Astrocyte of the cerebellum (primary cell): ENCODE data around the gene RNMT.

Experiments used
- DNase-seq: peaks from one replicate; pipeline ENCODE4 v3.0.0-alpha.2; 2011; ENCODE audit warnings: low read depth
- H3K4me3 ChIP-seq: 2 replicates; pipeline ENCODE4 v1.5.1; 2011; ENCODE audit warnings: mild to moderate bottlenecking, low read depth, low read length, moderate library complexity
- in situ Hi-C: cut with HindIII; loops from 2 replicates; pipeline ENCODE4 v1.10.0; 2017; ENCODE audit warnings: low sequenced_read_pairs
- TF ChIP-seq, protein P1 (sequence below): IDR thresholded peaks from 2 replicates; pipeline ENCODE4 v1.5.1; 2012; ENCODE audit warnings: low read length, low read depth, moderate library complexity, mild to moderate bottlenecking; ENCODE audit errors: missing control alignments

The RNMT gene

DNA sequence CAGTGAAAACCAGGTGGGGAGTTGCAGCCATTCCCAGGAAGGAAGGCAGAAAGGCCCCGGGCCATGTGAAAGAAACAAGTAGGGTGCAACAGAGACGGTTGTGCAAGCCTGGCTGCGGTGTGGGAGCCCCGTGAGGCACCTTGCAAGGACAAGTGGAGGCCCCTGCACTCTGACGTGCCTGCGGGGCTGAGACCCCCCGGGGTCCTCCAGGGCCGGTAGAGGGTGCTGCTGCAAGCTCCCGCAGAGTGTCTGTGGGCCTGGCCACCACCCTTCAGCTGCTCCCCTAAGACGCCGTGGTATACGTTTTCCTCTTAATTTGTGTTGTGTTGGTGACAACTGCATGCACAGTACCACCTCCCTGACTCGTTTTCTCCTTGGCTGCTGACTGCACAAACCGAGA lies 70.0 kb downstream of the RNMT start:
- H3K4me3 ChIP-seq: no peak overlapping the region
- TF ChIP-seq, protein P1, sequence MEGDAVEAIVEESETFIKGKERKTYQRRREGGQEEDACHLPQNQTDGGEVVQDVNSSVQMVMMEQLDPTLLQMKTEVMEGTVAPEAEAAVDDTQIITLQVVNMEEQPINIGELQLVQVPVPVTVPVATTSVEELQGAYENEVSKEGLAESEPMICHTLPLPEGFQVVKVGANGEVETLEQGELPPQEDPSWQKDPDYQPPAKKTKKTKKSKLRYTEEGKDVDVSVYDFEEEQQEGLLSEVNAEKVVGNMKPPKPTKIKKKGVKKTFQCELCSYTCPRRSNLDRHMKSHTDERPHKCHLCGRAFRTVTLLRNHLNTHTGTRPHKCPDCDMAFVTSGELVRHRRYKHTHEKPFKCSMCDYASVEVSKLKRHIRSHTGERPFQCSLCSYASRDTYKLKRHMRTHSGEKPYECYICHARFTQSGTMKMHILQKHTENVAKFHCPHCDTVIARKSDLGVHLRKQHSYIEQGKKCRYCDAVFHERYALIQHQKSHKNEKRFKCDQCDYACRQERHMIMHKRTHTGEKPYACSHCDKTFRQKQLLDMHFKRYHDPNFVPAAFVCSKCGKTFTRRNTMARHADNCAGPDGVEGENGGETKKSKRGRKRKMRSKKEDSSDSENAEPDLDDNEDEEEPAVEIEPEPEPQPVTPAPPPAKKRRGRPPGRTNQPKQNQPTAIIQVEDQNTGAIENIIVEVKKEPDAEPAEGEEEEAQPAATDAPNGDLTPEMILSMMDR: no peak
- in situ Hi-C loops: no loop called here

DNA sequence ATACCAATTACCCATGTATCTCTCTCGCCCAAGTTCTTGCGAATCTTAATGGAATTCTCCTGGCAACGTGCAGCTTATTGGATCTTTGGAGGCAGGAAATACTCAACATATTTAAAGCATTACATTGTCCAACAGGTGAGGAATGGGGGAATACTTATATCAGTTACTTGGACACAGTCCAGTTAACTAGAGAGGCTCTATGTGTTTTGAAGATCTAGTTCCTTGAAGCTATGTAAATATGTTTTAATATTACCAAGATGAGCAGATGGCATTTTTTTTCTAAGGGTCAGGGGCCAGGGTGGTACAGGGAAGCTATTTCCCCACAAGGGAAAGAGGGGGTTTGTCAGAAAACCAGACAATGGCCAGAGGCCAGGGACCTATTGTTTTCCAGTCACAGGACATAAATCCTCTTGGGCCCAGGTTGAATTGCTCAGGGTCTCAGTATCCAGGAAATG lies 70.7 kb downstream of the RNMT start:
- TF ChIP-seq, protein P1: no peak
- no peak for DNase-seq
- in situ Hi-C loops: no loop called here
- H3K4me3 ChIP-seq: no peak overlapping the region

More for the DNA sequence above, 70.0 kb downstream of the RNMT start:
- no peak for DNase-seq

DNA sequence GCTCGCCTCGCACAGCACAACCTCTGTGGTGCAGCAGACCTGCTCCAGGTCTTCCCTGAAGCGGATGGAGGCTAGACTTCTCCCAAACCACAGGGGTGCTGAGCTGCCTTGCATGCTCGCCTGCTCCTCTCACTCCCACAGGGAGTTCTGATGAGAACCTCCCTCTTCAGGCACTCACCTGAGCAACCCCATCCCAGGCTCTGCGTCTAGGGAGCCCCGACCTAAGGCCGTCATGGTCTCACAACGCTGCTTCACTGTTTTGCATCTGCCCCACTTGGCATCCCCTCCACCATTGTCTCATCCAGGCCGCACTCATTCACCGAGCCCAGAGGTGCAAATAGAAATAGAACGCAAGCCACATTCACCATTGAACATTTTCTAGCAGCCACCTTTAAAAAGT lies 72.9 kb downstream of the RNMT start:
- H3K4me3 ChIP-seq: no peak overlapping the region
- no peak for DNase-seq
- in situ Hi-C loops: no loop called here
- TF ChIP-seq, protein P1: no peak

DNA sequence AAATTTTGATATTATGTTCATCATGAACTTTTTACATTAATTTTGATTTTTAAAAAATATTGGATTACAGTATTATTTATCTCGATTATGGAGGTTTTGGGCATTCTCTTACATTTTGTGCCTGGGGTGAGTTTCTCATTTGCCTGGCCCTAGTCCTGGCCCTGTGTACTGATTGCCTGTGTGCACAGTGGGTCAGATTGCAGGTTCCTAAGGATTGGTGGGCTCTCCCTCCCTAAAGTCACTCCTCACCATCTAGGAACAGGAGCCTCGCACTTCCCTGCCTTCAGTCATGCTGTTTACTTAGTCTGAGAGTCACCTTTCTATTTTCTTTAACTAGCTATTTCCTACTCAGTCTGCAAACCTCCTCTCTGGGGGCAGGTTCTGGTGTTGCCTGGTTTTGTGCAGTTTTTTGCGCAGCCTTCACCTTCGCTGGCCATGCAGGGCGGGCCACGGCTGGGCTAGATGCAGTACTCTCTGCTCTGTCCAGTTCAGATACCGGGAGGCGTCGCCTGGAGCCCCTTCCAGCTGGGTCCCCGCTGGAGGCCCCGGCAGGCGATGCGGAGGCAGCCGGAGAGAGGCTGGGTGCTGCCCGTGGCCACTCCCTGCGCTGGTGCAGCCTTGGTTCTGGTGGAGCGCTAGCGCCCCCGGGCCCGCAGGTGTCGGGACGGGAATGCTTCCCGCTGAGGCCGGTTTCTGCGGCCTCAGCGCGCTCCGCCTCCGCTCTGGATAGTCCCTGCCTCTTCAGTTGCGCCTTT lies 74.2 kb downstream of the RNMT start:
- TF ChIP-seq, protein P1: no peak
- peak overlapping the region; percentile 10 for H3K4me3 ChIP-seq
- no peak for DNase-seq
- in situ Hi-C loops: no loop called here

DNA sequence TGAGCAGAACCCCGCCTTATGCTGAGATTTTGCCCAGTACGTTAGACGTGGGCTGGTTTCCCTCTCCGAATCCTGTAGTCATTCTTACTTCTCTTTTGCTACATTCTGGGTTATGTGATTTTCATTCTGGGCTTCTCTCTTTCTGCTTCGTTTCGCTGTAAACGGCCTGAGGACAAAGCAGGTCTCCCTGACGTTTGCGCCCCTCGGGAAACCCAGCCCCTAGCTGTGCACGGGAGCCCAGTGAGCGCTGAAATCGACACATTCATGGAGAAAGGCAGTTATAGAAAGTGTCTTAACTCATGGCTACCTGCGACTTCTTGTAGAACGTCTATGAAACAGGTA lies 74.8 kb downstream of the RNMT start:
- no peak for DNase-seq
- peak overlapping the region; percentile 10 for H3K4me3 ChIP-seq
- in situ Hi-C loops: no loop called here
- TF ChIP-seq, protein P1: no peak

DNA sequence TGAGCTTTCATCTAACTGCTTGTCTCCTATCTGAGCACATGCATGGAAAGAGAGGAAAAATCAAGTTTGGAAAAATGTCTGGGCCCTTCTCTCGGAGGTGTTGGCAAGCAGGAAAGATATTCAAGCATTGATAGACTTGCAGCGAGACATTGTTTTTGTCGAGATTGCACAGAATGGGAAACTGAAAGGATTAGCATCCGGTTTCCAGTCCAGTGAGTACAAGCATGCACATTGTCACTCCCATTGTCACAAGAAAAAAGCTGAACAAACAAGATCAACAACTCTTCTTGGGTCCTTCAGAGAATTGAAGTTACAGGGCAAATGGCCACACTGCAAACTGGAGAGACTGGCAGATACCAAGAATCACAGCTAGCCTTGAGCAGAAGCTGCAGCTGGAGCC lies 77.8 kb downstream of the RNMT start:
- TF ChIP-seq, protein P1: no peak
- in situ Hi-C loops: no loop called here
- no peak for DNase-seq
- H3K4me3 ChIP-seq: no peak overlapping the region
